Measurements from ENCODE around the gene SPSB2. TPM values are rescaled to one million over a fixed set of nuclear protein-coding genes. Genes with fewer than 3 reads are reported as not detected.

Gene SPSB2
- total and polyA plus RNA-seq, 2 experiments from 2014 or later: 8.2 to 13.1 TPM

GRCh38 chr12:6896846-6897435 lies 23.8 kb upstream of the SPSB2 start:
- H3K9me3 Mint-ChIP-seq: no peaks in the 10 kb centered on the region; the same call in 2 of the 3 replicates

More at GRCh38 chr12:6896846-6897435, 23.8 kb upstream of the SPSB2 start:
- Histone ChIP-seq H3K79me2 (replicated peaks; ENCODE audit: insufficient read depth) (no peaks in the 10 kb centered on the region), H2AFZ (no peak overlapping the region), H3K4me2 (no peak overlapping the region), H3F3A (replicated peaks; ENCODE audit: low read depth) (0 out of 2 replicates have a peak, but pooled peaks cover 6% of the 10 kb centered on the region), H3K36me3 (ENCODE audit: insufficient read depth) (no peaks in the 10 kb centered on the region), H3K4me1 (ENCODE audit: insufficient read depth) (no peaks in the 10 kb centered on the region; the same call in 1 of the 2 replicates), H3K27ac (ENCODE audit: low read depth) (no peak overlapping the region), H4K20me1 (replicated peaks; ENCODE audit: insufficient read depth) (no peaks in the 10 kb centered on the region), H3K27me3 (ENCODE audit: insufficient read depth) (no peaks in the 10 kb centered on the region), H3K9me2 (ENCODE audit: insufficient read depth) (no peaks in the 10 kb centered on the region), H3K4me3 (no peak overlapping the region)
- no peak for DNase-seq (ENCODE audit: low spot score)
- Mint-ChIP-seq H3K27ac (no peak overlapping the region), H3K27me3 (ENCODE audit: insufficient read depth, low read depth, poor library complexity) (peaks cover 11% of the 10 kb centered on the region), H3K4me3 (no peak overlapping the region; the same call in 2 of the 3 replicates), H3K36me3 (ENCODE audit: low read depth) (no peaks in the 10 kb centered on the region), H3K4me1 (no peaks in the 10 kb centered on the region; the same call in 2 of the 3 replicates)
- ATAC-seq: no peak
- TF ChIP-seq ZNF114 (CRISPR knock-in tag; IDR thresholded peaks at IDR 0.05) (no peak), CREB1 (CRISPR knock-in tag; IDR thresholded peaks at IDR 0.05; ENCODE audit: low read depth) (no peak), REST (IDR thresholded peaks at IDR 0.05; ENCODE audit: unreplicated experiment) (no peak), ZNF331 (CRISPR knock-in tag; IDR thresholded peaks at IDR 0.05; ENCODE audit: low read depth) (no peak), STAT1 (IDR thresholded peaks at IDR 0.05; ENCODE audit: unreplicated experiment) (no peak), EZH2phosphoT487 (IDR thresholded peaks at IDR 0.05; ENCODE audit: unreplicated experiment) (no peak), ETS1 (IDR thresholded peaks at IDR 0.05) (no peak), POLR2AphosphoS5 (IDR thresholded peaks at IDR 0.05; ENCODE audit: low read depth) (no peak), EZH2 (IDR thresholded peaks at IDR 0.05; ENCODE audit: low read depth, unreplicated experiment) (no peak), ZNF462 (CRISPR knock-in tag; IDR thresholded peaks at IDR 0.05) (no peak), JUNB (IDR thresholded peaks at IDR 0.05; ENCODE audit: unreplicated experiment) (no peak), NANOG (IDR thresholded peaks at IDR 0.05; ENCODE audit: borderline replicate concordance) (no peak)
- TF ChIP-seq, protein P1, sequence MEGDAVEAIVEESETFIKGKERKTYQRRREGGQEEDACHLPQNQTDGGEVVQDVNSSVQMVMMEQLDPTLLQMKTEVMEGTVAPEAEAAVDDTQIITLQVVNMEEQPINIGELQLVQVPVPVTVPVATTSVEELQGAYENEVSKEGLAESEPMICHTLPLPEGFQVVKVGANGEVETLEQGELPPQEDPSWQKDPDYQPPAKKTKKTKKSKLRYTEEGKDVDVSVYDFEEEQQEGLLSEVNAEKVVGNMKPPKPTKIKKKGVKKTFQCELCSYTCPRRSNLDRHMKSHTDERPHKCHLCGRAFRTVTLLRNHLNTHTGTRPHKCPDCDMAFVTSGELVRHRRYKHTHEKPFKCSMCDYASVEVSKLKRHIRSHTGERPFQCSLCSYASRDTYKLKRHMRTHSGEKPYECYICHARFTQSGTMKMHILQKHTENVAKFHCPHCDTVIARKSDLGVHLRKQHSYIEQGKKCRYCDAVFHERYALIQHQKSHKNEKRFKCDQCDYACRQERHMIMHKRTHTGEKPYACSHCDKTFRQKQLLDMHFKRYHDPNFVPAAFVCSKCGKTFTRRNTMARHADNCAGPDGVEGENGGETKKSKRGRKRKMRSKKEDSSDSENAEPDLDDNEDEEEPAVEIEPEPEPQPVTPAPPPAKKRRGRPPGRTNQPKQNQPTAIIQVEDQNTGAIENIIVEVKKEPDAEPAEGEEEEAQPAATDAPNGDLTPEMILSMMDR (conservative IDR thresholded peaks at IDR 0.05; ENCODE audit: low read depth in 2 of 2): no peak

All from GM23338 (cell line).